MCF 10A (cell line): ENCODE results near the gene CRACDL. TPM values are rescaled to one million over a fixed set of nuclear protein-coding genes. Genes with fewer than 3 reads are reported as not detected.
"Not testable (repeated sequence)": the region's sequence is repeated elsewhere in the genome, so short reads cannot be mapped to it uniquely, and the experiment has no call there.

Source experiments
- BruUV-seq: library from RNA; stranded (reverse); fragments of 400-500 nt; replicated peaks from 2 replicates; lab custom pipeline; 2021; lab: Mats Ljungman, UMichigan
- CTCF ChIA-PET: fragments of 300-600 bp; sonication (Branson Sonifier 250); formaldehyde crosslinking; extraction: SDS; loops from one replicate; lab custom pipeline; 2021; ENCODE audit warnings: antibody characterized with exemption, inconsistent platforms; lab: Yijun Ruan, JAX
- POLR2A ChIA-PET: fragments of 300-600, 350-650 bp; sonication (Branson Sonifier 250); formaldehyde crosslinking; extraction: SDS; loops from one replicate; lab custom pipeline; 2020; ENCODE audit warnings: antibody characterized with exemption, inconsistent platforms; lab: Yijun Ruan, JAX
- DNase-seq: peaks from one replicate; pipeline ENCODE4 v3.0.0-alpha.2; 2018; ENCODE audit not compliant: unreplicated experiment
- H3K27ac Mint-ChIP-seq: one replicate; pipeline ENCODE4 v1.8.0; 2022; ENCODE audit warnings: mild to moderate bottlenecking, low read depth, mixed read lengths; ENCODE audit not compliant: unreplicated experiment
- H3K27me3 Mint-ChIP-seq: one replicate; pipeline ENCODE4 v1.8.0; 2022; ENCODE audit warnings: mixed read lengths; ENCODE audit not compliant: insufficient read depth, unreplicated experiment
- H3K36me3 Mint-ChIP-seq: one replicate; pipeline ENCODE4 v1.8.0; 2022; ENCODE audit warnings: mild to moderate bottlenecking, moderate library complexity, mixed read lengths; ENCODE audit not compliant: insufficient read depth, unreplicated experiment
- H3K4me1 Mint-ChIP-seq: one replicate; pipeline ENCODE4 v1.8.0; 2022; ENCODE audit warnings: mixed read lengths; ENCODE audit not compliant: insufficient read depth, unreplicated experiment
- H3K4me3 Mint-ChIP-seq: one replicate; pipeline ENCODE4 v1.8.0; 2022; ENCODE audit warnings: mild to moderate bottlenecking, moderate library complexity, mixed read lengths; ENCODE audit not compliant: unreplicated experiment
- H3K9me3 Mint-ChIP-seq: one replicate; pipeline ENCODE4 v1.8.0; 2022; ENCODE audit warnings: mixed read lengths; ENCODE audit not compliant: unreplicated experiment
- intact Hi-C: fragments of 100-400 bp; cut with micrococcal nuclease; formaldehyde crosslinking; loops from 2 replicates; pipeline ENCODE4 v1.14.1; 2022
- total RNA-seq: library from RNA; stranded (reverse); gene quantifications from 2 replicates; pipeline ENCODE4 v1.2.3, GENCODE V29; 2022
- TF ChIP-seq, protein P1 (sequence below): fragments of 200-600 bp; IDR thresholded peaks from one replicate; pipeline ENCODE4 v1.8.0; 2022; ENCODE audit warnings: antibody characterized with exemption, mild to moderate bottlenecking; ENCODE audit not compliant: unreplicated experiment

Gene CRACDL
- total RNA-seq, 1 experiment from 2014 or later = 12.9 TPM

DNA sequence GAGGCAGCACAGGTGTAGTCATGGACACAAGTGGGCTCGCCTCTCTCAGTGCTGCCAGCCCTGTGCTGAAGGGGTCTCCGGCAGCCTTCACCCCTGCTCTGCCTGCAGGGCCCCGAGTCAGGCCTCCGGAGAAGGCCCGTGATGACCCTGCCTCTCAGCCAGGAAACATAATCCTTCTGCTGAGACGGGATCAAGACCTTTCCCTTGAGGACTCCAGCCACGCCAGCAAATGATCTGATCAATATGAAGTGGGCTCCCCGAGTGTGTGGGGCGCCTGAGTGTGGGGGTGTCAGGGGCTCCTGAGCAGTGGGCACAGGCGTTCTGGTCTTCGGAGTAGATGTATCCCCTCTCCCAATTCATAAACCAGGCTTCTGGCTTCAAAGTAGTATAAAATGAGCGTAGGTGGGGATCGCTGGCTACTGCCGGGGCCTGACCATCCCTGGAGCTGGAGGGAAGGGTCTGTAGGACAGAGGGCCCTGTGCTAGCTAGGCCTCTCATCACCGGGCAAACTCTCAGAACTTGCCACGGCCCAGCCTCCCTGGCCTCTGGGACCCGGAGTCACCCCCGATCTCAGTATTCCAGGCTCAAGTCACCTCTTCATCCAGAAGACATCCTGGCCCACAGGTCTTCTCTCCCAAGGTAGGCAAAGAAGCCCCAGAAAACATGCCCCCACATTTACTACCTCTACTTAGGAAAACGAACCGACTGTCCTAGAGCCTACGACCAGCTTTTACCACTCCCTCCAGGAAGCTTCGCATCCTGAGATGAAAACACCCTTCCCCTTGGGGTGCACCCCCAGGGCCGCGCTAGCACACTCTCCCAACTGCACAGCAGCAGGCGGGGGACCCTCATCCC lies 33.6 kb downstream of the CRACDL start:
- ChIA-PET CTCF (interaction anchor here (0.6 kb wide), 2 partner anchors 11 to 40 kb away, joined by 3 read pairs; no protein-coding TSS in a partner anchor), POLR2A (interaction anchor here (1.1 kb wide), 1 partner anchor 30 kb away, joined by 3 read pairs; no protein-coding TSS in a partner anchor)
- Mint-ChIP-seq H3K27me3 (no peaks in the 10 kb centered on the region), H3K27ac (no peak overlapping the region), H3K9me3 (no peaks in the 10 kb centered on the region), H3K4me1 (peaks cover 8% of the 10 kb centered on the region), H3K4me3 (no peak overlapping the region), H3K36me3 (peaks cover 18% of the 10 kb centered on the region)
- no peak for DNase-seq
- BruUV-seq = no TSS peak
- intact Hi-C loops = no loop called here
- TF ChIP-seq, protein P1, sequence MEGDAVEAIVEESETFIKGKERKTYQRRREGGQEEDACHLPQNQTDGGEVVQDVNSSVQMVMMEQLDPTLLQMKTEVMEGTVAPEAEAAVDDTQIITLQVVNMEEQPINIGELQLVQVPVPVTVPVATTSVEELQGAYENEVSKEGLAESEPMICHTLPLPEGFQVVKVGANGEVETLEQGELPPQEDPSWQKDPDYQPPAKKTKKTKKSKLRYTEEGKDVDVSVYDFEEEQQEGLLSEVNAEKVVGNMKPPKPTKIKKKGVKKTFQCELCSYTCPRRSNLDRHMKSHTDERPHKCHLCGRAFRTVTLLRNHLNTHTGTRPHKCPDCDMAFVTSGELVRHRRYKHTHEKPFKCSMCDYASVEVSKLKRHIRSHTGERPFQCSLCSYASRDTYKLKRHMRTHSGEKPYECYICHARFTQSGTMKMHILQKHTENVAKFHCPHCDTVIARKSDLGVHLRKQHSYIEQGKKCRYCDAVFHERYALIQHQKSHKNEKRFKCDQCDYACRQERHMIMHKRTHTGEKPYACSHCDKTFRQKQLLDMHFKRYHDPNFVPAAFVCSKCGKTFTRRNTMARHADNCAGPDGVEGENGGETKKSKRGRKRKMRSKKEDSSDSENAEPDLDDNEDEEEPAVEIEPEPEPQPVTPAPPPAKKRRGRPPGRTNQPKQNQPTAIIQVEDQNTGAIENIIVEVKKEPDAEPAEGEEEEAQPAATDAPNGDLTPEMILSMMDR = no peak

DNA sequence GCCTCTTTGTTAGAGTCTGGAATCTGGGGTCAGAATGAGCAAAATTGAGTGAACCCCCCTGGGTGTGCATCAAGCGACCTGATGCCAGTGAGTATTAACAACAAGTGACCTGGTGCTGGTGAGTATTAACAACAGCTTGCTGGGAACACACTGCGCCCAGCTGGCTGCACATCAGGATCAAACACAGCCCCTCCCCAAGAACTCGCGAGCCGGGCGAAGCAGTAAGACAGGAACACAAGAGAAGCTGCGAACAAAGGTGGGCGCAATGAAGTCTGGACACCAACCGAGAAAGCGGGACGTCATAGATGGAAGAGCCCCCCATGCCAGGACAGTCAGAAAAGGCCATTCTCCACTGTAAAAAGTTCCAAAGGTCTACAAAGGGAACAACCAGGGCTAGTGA lies 34.3 kb downstream of the CRACDL start:
- H3K27me3 Mint-ChIP-seq = no peaks in the 10 kb centered on the region
- H3K4me1 Mint-ChIP-seq = peaks cover 6% of the 10 kb centered on the region
- ChIA-PET POLR2A (interaction anchor here (1.1 kb wide), 1 partner anchor 29 kb away, joined by 3 read pairs; no protein-coding TSS in a partner anchor), CTCF (interaction anchor here (0.6 kb wide), 1 partner anchor 10 kb away, joined by 3 read pairs; no protein-coding TSS in a partner anchor)
- TF ChIP-seq, protein P1 = no peak
- no peak overlapping the region for H3K4me3 Mint-ChIP-seq
- intact Hi-C loops = no loop called here
- no peaks in the 10 kb centered on the region for H3K9me3 Mint-ChIP-seq
- peaks cover 11% of the 10 kb centered on the region for H3K36me3 Mint-ChIP-seq
- DNase-seq = no peak
- H3K27ac Mint-ChIP-seq = no peak overlapping the region
- no TSS peak for BruUV-seq

GRCh38 chr2:98901291-98901690 lies 34.7 kb downstream of the CRACDL start:
- no peak for DNase-seq
- peaks cover 6% of the 10 kb centered on the region for H3K4me1 Mint-ChIP-seq
- no peak overlapping the region for H3K4me3 Mint-ChIP-seq
- BruUV-seq = no TSS peak
- ChIA-PET CTCF (no interaction called here), POLR2A (interaction anchor here (1.1 kb wide), 1 partner anchor 29 kb away, joined by 3 read pairs; no protein-coding TSS in a partner anchor)
- intact Hi-C loops = no loop called here
- H3K27ac Mint-ChIP-seq = no peak overlapping the region
- H3K9me3 Mint-ChIP-seq = no peaks in the 10 kb centered on the region
- H3K36me3 Mint-ChIP-seq = peaks cover 7% of the 10 kb centered on the region
- H3K27me3 Mint-ChIP-seq = no peaks in the 10 kb centered on the region
- TF ChIP-seq, protein P1 = no peak

DNA sequence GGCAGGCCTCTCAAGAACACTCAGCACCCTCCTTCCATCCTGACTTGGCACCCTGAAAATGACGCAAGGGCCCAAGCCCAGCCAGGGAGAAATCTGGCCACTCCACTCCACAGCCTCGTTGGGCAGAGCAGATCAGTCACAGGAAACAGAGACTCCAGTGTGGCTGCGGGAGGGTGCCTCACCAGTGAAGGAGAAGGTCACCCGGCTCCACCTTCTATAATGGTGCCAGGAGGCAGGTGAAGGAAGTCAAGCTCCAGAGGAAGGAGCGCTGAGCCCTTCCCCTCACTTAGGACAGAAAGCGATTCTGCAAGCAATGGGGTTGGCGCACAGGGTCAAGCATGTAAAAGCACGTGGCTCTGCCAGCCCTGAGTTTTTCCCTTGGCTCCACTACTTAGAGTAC lies 35.3 kb downstream of the CRACDL start:
- no TSS peak for BruUV-seq
- Mint-ChIP-seq H3K4me1 (peaks cover 1% of the 10 kb centered on the region), H3K4me3 (no peak overlapping the region), H3K36me3 (peaks cover 7% of the 10 kb centered on the region), H3K9me3 (no peaks in the 10 kb centered on the region), H3K27me3 (no peaks in the 10 kb centered on the region), H3K27ac (no peak overlapping the region)
- no peak for DNase-seq
- ChIA-PET POLR2A (no interaction called here), CTCF (no interaction called here)
- TF ChIP-seq, protein P1 = no peak
- intact Hi-C loops = no loop called here

DNA sequence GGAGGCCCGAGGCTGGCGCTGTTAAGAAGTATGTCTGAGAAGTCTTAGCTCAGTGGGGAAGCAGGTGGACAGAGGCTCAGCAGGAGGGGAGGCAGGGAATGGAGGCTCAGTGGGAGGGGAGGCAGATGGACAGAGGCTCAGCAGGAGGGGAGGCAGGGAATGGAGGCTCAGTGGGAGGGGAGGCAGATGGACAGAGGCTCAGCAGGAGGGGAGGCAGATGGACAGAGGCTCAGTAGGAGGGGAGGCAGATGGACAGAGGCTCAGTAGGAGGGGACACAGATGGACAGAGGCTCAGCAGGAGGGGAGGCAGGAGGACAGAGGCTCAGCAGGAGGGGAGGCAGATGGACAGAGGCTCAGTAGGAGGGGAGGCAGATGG lies 36.3 kb downstream of the CRACDL start:
- BruUV-seq, H3K4me1 Mint-ChIP-seq, DNase-seq, CTCF ChIA-PET, H3K9me3 Mint-ChIP-seq, intact Hi-C loops, H3K36me3 Mint-ChIP-seq, H3K4me3 Mint-ChIP-seq, H3K27me3 Mint-ChIP-seq, H3K27ac Mint-ChIP-seq, POLR2A ChIA-PET: not testable (repeated sequence)
